HepG2 (cell line): ENCODE measurements around the gene PEMT. TPM values are rescaled to one million over a fixed set of nuclear protein-coding genes. Genes with fewer than 3 reads are reported as not detected.

Experiments used
- E2F1 ChIP-seq: sonication (generic); formaldehyde crosslinking; IDR thresholded peaks from 2 replicates; pipeline ENCODE4 v1.5.0; 2020; ENCODE audit warnings: missing genetic modification reagents
- FOXP1 ChIP-seq, 2 experiments: fragments of 450-650 bp in 1 of 2; IDR thresholded peaks; 2 replicates each; pipeline ENCODE4 v1.6.1; 2017 to 2018; ENCODE audit warnings: antibody characterized with exemption in 1 of 2
- GATAD1 ChIP-seq: IDR thresholded peaks from 2 replicates; pipeline ENCODE4 v1.6.1; 2016; ENCODE audit warnings: missing genetic modification reagents, missing compliant biosample characterization
- HIVEP1 ChIP-seq: sonication (generic); formaldehyde crosslinking; IDR thresholded peaks from 2 replicates; pipeline ENCODE4 v1.4.0; 2020; ENCODE audit warnings: mild to moderate bottlenecking, missing genetic modification reagents
- HNRNPK ChIP-seq: fragments of 200-400 bp; formaldehyde crosslinking; IDR thresholded peaks from 2 replicates; pipeline ENCODE4 v1.6.1; 2018; ENCODE audit warnings: low read length, low read depth, moderate library complexity, mild to moderate bottlenecking; ENCODE audit not compliant: poor library complexity, severe bottlenecking
- LBX2 ChIP-seq: sonication (generic); formaldehyde crosslinking; IDR thresholded peaks from 2 replicates; pipeline ENCODE4 v1.5.0; 2020; ENCODE audit warnings: missing genetic modification reagents, mild to moderate bottlenecking, borderline replicate concordance
- NPAS2 ChIP-seq: sonication (generic); formaldehyde crosslinking; IDR thresholded peaks from 2 replicates; pipeline ENCODE4 v1.8.0; 2022; ENCODE audit warnings: mild to moderate bottlenecking, missing genetic modification reagents, borderline replicate concordance
- PHF21A ChIP-seq: sonication (generic); formaldehyde crosslinking; IDR thresholded peaks from 2 replicates; pipeline ENCODE4 v1.5.0; 2020; ENCODE audit warnings: mild to moderate bottlenecking, missing genetic modification reagents
- PRMT3 ChIP-seq: sonication (generic); formaldehyde crosslinking; IDR thresholded peaks from 2 replicates; pipeline ENCODE4 v1.8.1; 2022; ENCODE audit warnings: low read depth, mild to moderate bottlenecking, moderate library complexity, missing genetic modification reagents, borderline replicate concordance
- RARG ChIP-seq: sonication (generic); formaldehyde crosslinking; IDR thresholded peaks from 2 replicates; pipeline ENCODE4 v1.4.0; 2020; ENCODE audit warnings: low read depth, mild to moderate bottlenecking, missing genetic modification reagents
- SAP130 ChIP-seq: IDR thresholded peaks from 2 replicates; pipeline ENCODE4 v1.6.1; 2016; ENCODE audit warnings: low read depth
- ZBTB7B ChIP-seq: sonication (generic); formaldehyde crosslinking; IDR thresholded peaks from 2 replicates; pipeline ENCODE4 v1.4.0; 2020; ENCODE audit warnings: missing genetic modification reagents
- ZKSCAN8 ChIP-seq: IDR thresholded peaks from 2 replicates; pipeline ENCODE4 v1.6.1; 2016; ENCODE audit warnings: borderline replicate concordance, missing genetic modification reagents, missing compliant biosample characterization
- ZNF143 ChIP-seq: sonication (generic); formaldehyde crosslinking; IDR thresholded peaks from 2 replicates; pipeline ENCODE4 v1.4.0; 2020; ENCODE audit warnings: missing genetic modification reagents
- ZNF180 ChIP-seq: sonication (generic); formaldehyde crosslinking; IDR thresholded peaks from 2 replicates; pipeline ENCODE4 v1.4.0; 2020; ENCODE audit warnings: low read depth, missing genetic modification reagents, borderline replicate concordance
- ZNF335 ChIP-seq: sonication (generic); formaldehyde crosslinking; IDR thresholded peaks from 2 replicates; pipeline ENCODE4 v1.4.0; 2020; ENCODE audit warnings: missing genetic modification reagents
- ZNF552 ChIP-seq: sonication (generic); formaldehyde crosslinking; IDR thresholded peaks from 2 replicates; pipeline ENCODE4 v1.9.0; 2022; ENCODE audit warnings: missing genetic modification reagents, mild to moderate bottlenecking, borderline replicate concordance
- ZNF737 ChIP-seq: sonication (generic); formaldehyde crosslinking; IDR thresholded peaks from 2 replicates; pipeline ENCODE4 v1.5.0; 2020; ENCODE audit warnings: missing genetic modification reagents, mild to moderate bottlenecking, borderline replicate concordance
- ZSCAN12 ChIP-seq: sonication (generic); formaldehyde crosslinking; IDR thresholded peaks from 2 replicates; pipeline ENCODE4 v1.9.0; 2021; ENCODE audit warnings: mild to moderate bottlenecking, missing genetic modification reagents
- ZSCAN30 ChIP-seq: sonication (generic); formaldehyde crosslinking; IDR thresholded peaks from 2 replicates; pipeline ENCODE4 v1.5.0; 2020; ENCODE audit warnings: mild to moderate bottlenecking, missing genetic modification reagents
- polyA plus RNA-seq, 8 experiments: library from polyadenylated mRNA; depleted of rRNA in 3 of 8; stranded (reverse) in 7 of 8; unstranded in 1 of 8; fragments of >200 nt; fragmentation: Illumina TruSeq in 4 of 8; extraction: Trizol in 4 of 8; gene quantifications; 2 replicates each; pipeline versions ENCODE4 v1.2.1 to v1.2.3, GENCODE V29; 2011 to 2016; ENCODE audit warnings: low read depth in 4 of 8, missing spikeins in 1 of 8, mixed read lengths in 1 of 8; ENCODE audit not compliant: insufficient read depth in 1 of 8
- total RNA-seq, 5 experiments: library from RNA; depleted of rRNA; stranded (reverse); fragments of >200 nt; fragmentation: Illumina TruSeq; extraction: Trizol; gene quantifications; 2 replicates each; pipeline ENCODE4 v1.2.3, GENCODE V29; 2016; ENCODE audit warnings: low read depth in 1 of 5
- TF ChIP-seq, protein P1 (sequence below): sonication (generic); formaldehyde crosslinking; conservative IDR thresholded peaks from 2 replicates; pipeline ENCODE4 v1.8.0; 2022; ENCODE audit warnings: mild to moderate bottlenecking, moderate library complexity, missing genetic modification reagents
- TF ChIP-seq, protein P2 (sequence below), 2 experiments: IDR thresholded peaks; 2 replicates each; pipeline ENCODE4 v1.6.1; 2011 to 2012; ENCODE audit warnings: low read length in 2 of 2, borderline replicate concordance in 1 of 2, low read depth in 1 of 2, mild to moderate bottlenecking in 1 of 2, moderate library complexity in 1 of 2

The PEMT gene
- total and polyA plus RNA-seq, 2 of the 13 experiments (the other 11 are each of a cell fraction or from before 2014, with no cell fraction given), result 31.7 to 43.6 TPM

- TF ChIP-seq ZBTB7B, result peak; percentile 86
- TF ChIP-seq ZNF143 (CRISPR knock-in tag), result peak; percentile 100
- TF ChIP-seq GATAD1 (CRISPR knock-in tag), result peak; percentile 91
- no peak for TF ChIP-seq PRMT3
- TF ChIP-seq RARG (CRISPR knock-in tag), result no peak
- no peak for TF ChIP-seq ZSCAN30
- peak; percentile 84 for TF ChIP-seq PHF21A
- no peak for TF ChIP-seq FOXP1 (IDR thresholded peaks at IDR 0.05)
- TF ChIP-seq FOXP1 (CRISPR knock-in tag; IDR thresholded peaks at IDR 0.05), result no peak
- 0 out of 2 replicates have a peak, but pooled peaks have one; percentile 16 for TF ChIP-seq ZNF737 (CRISPR knock-in tag)
- TF ChIP-seq ZSCAN12, result no peak
- TF ChIP-seq E2F1 (CRISPR knock-in tag), result peak; percentile 67
- TF ChIP-seq ZNF335 (CRISPR knock-in tag), result peak; percentile 21; the same call in 1 of the 2 replicates
- no peak for TF ChIP-seq HNRNPK
- TF ChIP-seq ZNF552 (CRISPR knock-in tag), result 0 out of 2 replicates have a peak, but pooled peaks have one; percentile 4
- TF ChIP-seq NPAS2 (CRISPR knock-in tag), result no peak
- TF ChIP-seq ZKSCAN8 (CRISPR knock-in tag), result no peak
- TF ChIP-seq, protein P1, sequence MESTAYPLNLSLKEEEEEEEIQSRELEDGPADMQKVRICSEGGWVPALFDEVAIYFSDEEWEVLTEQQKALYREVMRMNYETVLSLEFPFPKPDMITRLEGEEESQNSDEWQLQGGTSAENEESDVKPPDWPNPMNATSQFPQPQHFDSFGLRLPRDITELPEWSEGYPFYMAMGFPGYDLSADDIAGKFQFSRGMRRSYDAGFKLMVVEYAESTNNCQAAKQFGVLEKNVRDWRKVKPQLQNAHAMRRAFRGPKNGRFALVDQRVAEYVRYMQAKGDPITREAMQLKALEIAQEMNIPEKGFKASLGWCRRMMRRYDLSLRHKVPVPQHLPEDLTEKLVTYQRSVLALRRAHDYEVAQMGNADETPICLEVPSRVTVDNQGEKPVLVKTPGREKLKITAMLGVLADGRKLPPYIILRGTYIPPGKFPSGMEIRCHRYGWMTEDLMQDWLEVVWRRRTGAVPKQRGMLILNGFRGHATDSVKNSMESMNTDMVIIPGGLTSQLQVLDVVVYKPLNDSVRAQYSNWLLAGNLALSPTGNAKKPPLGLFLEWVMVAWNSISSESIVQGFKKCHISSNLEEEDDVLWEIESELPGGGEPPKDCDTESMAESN, result no peak
- peak; percentile 74 for TF ChIP-seq SAP130
- no peak for TF ChIP-seq ZNF180 (CRISPR knock-in tag)
- TF ChIP-seq LBX2 (CRISPR knock-in tag), result no peak
- peak; percentile 69; the same call in 1 of the 2 replicates for TF ChIP-seq HIVEP1 (CRISPR knock-in tag)
- TF ChIP-seq, protein P2, sequence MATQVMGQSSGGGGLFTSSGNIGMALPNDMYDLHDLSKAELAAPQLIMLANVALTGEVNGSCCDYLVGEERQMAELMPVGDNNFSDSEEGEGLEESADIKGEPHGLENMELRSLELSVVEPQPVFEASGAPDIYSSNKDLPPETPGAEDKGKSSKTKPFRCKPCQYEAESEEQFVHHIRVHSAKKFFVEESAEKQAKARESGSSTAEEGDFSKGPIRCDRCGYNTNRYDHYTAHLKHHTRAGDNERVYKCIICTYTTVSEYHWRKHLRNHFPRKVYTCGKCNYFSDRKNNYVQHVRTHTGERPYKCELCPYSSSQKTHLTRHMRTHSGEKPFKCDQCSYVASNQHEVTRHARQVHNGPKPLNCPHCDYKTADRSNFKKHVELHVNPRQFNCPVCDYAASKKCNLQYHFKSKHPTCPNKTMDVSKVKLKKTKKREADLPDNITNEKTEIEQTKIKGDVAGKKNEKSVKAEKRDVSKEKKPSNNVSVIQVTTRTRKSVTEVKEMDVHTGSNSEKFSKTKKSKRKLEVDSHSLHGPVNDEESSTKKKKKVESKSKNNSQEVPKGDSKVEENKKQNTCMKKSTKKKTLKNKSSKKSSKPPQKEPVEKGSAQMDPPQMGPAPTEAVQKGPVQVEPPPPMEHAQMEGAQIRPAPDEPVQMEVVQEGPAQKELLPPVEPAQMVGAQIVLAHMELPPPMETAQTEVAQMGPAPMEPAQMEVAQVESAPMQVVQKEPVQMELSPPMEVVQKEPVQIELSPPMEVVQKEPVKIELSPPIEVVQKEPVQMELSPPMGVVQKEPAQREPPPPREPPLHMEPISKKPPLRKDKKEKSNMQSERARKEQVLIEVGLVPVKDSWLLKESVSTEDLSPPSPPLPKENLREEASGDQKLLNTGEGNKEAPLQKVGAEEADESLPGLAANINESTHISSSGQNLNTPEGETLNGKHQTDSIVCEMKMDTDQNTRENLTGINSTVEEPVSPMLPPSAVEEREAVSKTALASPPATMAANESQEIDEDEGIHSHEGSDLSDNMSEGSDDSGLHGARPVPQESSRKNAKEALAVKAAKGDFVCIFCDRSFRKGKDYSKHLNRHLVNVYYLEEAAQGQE (IDR thresholded peaks at IDR 0.05; ENCODE audit: borderline replicate concordance in 1 of 2, low read depth in 1 of 2, low read length in 2 of 2), result no peak
These were observed at the start of gene PEMT (continued) for GRCh38 chr17:17591355-17592298.
